Ureter (tissue), 1 donor: ENCODE measurements around the gene RBM3. TPM values are rescaled to one million over a fixed set of nuclear protein-coding genes. Genes with fewer than 3 reads are reported as not detected.

Experiments
- DNase-seq: peaks from one replicate; pipeline ENCODE4 v3.0.0-alpha.2; 2020; ENCODE audit warnings: low spot score
- total RNA-seq: library from RNA; stranded (reverse); gene quantifications from one replicate; pipeline ENCODE4 v1.2.4, GENCODE V29; 2023
- donor health status: DM: yes; HTN: yes; CAD: no.

RBM3 gene
- total RNA-seq, 1 donor from 2014 or later = 364 TPM

DNA sequence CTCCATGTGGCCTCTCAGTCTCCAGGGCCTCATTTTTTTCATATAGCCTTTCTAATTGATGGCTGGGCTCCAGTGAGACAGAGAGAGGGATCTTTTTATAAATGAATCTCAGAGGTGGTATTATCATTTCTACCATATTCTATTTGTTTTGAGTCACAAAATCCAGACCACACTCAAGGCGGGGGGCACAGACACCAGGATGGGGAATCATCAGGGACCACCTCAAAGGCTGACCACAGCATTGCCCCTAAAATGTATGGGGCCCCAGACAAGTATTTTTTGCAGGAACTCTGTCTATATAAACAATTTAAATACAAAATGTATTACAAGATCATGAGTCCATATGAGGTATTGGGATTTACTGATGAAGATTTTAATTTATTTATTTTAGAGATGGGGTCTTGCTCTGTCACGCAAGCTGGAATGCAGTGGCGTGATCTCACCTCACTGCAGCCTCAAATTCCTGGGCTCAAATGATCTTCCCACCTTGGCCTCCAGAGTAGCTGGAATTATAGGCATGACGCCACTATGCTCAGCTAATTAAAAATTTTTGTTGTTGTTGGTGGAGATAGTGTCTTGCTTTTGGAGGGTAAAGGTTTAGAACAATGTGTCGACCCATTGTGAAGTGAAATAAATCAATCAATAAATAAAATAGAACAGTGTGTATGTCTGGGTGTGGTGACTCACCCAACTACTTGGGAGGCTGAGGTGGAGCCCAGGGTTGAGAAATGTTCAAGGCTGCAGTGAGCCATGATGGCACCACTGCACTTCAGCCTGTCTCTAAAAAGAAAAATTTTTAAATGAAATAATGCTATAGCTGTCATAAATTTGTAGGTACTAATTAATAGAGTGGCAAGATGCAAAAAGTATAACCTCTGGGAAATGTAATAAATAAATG is 52.4 kb downstream of the RBM3 start:
- no peak for DNase-seq

Other genes with a start within 250 kb of the RBM3 start
- gene SSX3, start 217.8 kb upstream of the RBM3 start, total RNA-seq = not detected
- gene SSX4, start 190.9 kb upstream of the RBM3 start, total RNA-seq = not detected
- gene SSX4B, start 162.5 kb upstream of the RBM3 start, total RNA-seq = not detected
- 25.3 TPM for gene SLC38A5, start 104.2 kb upstream of the RBM3 start, total RNA-seq
- gene FTSJ1, start 98.3 kb upstream of the RBM3 start, total RNA-seq = 42.7 TPM
- gene PORCN, start 65.5 kb upstream of the RBM3 start, total RNA-seq = 12.7 TPM
- 60.0 TPM for gene EBP, start 52.7 kb upstream of the RBM3 start, total RNA-seq
- gene TBC1D25, start 34.8 kb upstream of the RBM3 start, total RNA-seq = 12.2 TPM
- 127 TPM for gene WDR13, start 23.0 kb downstream of the RBM3 start, total RNA-seq
- 4.8 TPM for gene WAS, start 109.3 kb downstream of the RBM3 start, total RNA-seq
- gene SUV39H1, start 122.2 kb downstream of the RBM3 start, total RNA-seq = 4.1 TPM
- gene GLOD5, start 187.3 kb downstream of the RBM3 start, total RNA-seq = not detected
- not detected for gene GATA1, start 212.1 kb downstream of the RBM3 start, total RNA-seq
- gene HDAC6, start 227.6 kb downstream of the RBM3 start, total RNA-seq = 96.8 TPM